ENCODE results near the gene TRIM54.

GRCh38 chr2:27245626-27246025 is 36.6 kb upstream of the TRIM54 start:
- TF ChIP-seq CTCF (IDR thresholded peaks at IDR 0.05; ENCODE audit: poor library complexity), result no peak
- TF ChIP-seq EZH2 (IDR thresholded peaks at IDR 0.05; ENCODE audit: borderline replicate concordance), result no peak
- TF ChIP-seq EZH2phosphoT487 (IDR thresholded peaks at IDR 0.05; ENCODE audit: low read depth, severe bottlenecking, unreplicated experiment), result no peak
